ENCODE measurements around the gene NANOG. TPM values are rescaled to one million over a fixed set of nuclear protein-coding genes. Genes with fewer than 3 reads are reported as not detected.

NANOG gene
- total RNA-seq, 1 experiment from 2014 or later, result 0.62 TPM

GRCh38 chr12:7834701-7835100 lies 45.5 kb downstream of the NANOG start:
- H3K4me3 ChIP-seq (ENCODE audit: low read depth in 2 of 2, low read length in 2 of 2), result no peak overlapping the region
- H3K27me3 ChIP-seq (ENCODE audit: control insufficient read depth, insufficient read depth, low read length), result no peaks in the 10 kb centered on the region
- no peaks in the 10 kb centered on the region for H3K36me3 ChIP-seq (ENCODE audit: control insufficient read depth, insufficient read depth, low read length)
- intact Hi-C loops (cut with micrococcal nuclease; ENCODE audit: unreplicated experiment), result no loop called here
- in situ Hi-C loops (cut with HindIII; ENCODE audit: low pct_unique_long_range_greater_than_20kb, low sequenced_read_pairs), result no loop called here
- CTCF ChIA-PET, result interaction anchor here (0.7 kb wide), 1 partner anchor 59 kb away, joined by 19 read pairs; no protein-coding TSS in a partner anchor
- H3K9me3 ChIP-seq (ENCODE audit: control insufficient read depth, insufficient read depth, low read depth, low read length), result no peaks in the 10 kb centered on the region
- ATAC-seq (no peak), DNase-seq (ENCODE audit: low read depth, low spot score) (no peak)
- TF ChIP-seq TCF7L2 (IDR thresholded peaks at IDR 0.05; ENCODE audit: low read depth, low read length) (no peak), CTCF (IDR thresholded peaks at IDR 0.05) (no peak), REST (IDR thresholded peaks at IDR 0.05; ENCODE audit: insufficient read depth in 1 of 2, low read depth in 2 of 2, low read length in 1 of 2) (no peak), POLR2AphosphoS5 (IDR thresholded peaks at IDR 0.05; ENCODE audit: low read depth, low read length) (no peak), SIN3A (IDR thresholded peaks at IDR 0.05; ENCODE audit: borderline replicate concordance, insufficient read depth, low read depth, low read length) (no peak)
- BruUV-seq (replicated peaks), result no TSS peak
- POLR2A ChIA-PET, result no interaction called here
- H3K4me1 ChIP-seq (ENCODE audit: control insufficient read depth, insufficient read depth, low read length), result no peaks in the 10 kb centered on the region
- H3K27ac ChIP-seq (ENCODE audit: low read length), result no peak overlapping the region

GRCh38 chr12:7835116-7835515 lies 45.9 kb downstream of the NANOG start:
- no TSS peak for BruUV-seq (replicated peaks)
- Histone ChIP-seq H3K4me1 (ENCODE audit: control insufficient read depth, insufficient read depth, low read length) (no peaks in the 10 kb centered on the region), H3K27ac (ENCODE audit: low read length) (no peak overlapping the region), H3K27me3 (ENCODE audit: control insufficient read depth, insufficient read depth, low read length) (no peaks in the 10 kb centered on the region), H3K9me3 (ENCODE audit: control insufficient read depth, insufficient read depth, low read depth, low read length) (no peaks in the 10 kb centered on the region), H3K36me3 (ENCODE audit: control insufficient read depth, insufficient read depth, low read length) (no peaks in the 10 kb centered on the region), H3K4me3 (ENCODE audit: low read depth in 2 of 2, low read length in 2 of 2) (no peak overlapping the region)
- TF ChIP-seq SIN3A (IDR thresholded peaks at IDR 0.05; ENCODE audit: borderline replicate concordance, insufficient read depth, low read depth, low read length) (no peak), POLR2AphosphoS5 (IDR thresholded peaks at IDR 0.05; ENCODE audit: low read depth, low read length) (no peak), TCF7L2 (IDR thresholded peaks at IDR 0.05; ENCODE audit: low read depth, low read length) (no peak), REST (IDR thresholded peaks at IDR 0.05; ENCODE audit: insufficient read depth in 1 of 2, low read depth in 2 of 2, low read length in 1 of 2) (no peak), CTCF (IDR thresholded peaks at IDR 0.05) (no peak)
- in situ Hi-C loops (cut with HindIII; ENCODE audit: low pct_unique_long_range_greater_than_20kb, low sequenced_read_pairs), result no loop called here
- ATAC-seq (no peak), DNase-seq (ENCODE audit: low read depth, low spot score) (no peak)
- intact Hi-C loops (cut with micrococcal nuclease; ENCODE audit: unreplicated experiment), result no loop called here
- ChIA-PET CTCF (interaction anchor here (0.7 kb wide), 1 partner anchor 59 kb away, joined by 19 read pairs; no protein-coding TSS in a partner anchor), POLR2A (no interaction called here)
